ENCODE measurements around the gene CAMK1D.

DNA sequence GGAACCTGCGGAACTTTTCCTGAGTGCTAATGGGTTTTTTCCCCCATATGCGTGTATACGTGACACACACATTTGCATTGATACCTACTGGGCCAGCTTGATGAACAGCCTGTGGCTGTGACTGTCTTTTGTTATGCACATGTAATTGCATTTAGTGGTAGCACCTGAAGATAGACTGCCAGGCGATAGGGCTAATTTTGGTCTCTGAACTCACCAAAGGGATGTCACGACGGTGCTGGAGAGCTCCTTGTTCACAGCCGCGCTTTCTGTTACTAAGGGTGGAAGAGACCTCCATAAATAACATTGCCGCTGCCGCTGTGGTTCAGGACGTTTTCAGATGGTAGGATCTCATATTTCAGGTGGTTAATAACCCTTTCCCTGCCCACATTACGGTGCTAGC is 133.2 kb downstream of the CAMK1D start:
- TF ChIP-seq, protein P1, sequence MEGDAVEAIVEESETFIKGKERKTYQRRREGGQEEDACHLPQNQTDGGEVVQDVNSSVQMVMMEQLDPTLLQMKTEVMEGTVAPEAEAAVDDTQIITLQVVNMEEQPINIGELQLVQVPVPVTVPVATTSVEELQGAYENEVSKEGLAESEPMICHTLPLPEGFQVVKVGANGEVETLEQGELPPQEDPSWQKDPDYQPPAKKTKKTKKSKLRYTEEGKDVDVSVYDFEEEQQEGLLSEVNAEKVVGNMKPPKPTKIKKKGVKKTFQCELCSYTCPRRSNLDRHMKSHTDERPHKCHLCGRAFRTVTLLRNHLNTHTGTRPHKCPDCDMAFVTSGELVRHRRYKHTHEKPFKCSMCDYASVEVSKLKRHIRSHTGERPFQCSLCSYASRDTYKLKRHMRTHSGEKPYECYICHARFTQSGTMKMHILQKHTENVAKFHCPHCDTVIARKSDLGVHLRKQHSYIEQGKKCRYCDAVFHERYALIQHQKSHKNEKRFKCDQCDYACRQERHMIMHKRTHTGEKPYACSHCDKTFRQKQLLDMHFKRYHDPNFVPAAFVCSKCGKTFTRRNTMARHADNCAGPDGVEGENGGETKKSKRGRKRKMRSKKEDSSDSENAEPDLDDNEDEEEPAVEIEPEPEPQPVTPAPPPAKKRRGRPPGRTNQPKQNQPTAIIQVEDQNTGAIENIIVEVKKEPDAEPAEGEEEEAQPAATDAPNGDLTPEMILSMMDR (IDR thresholded peaks at IDR 0.05): no peak
- no peak for TF ChIP-seq POLR2A (IDR thresholded peaks at IDR 0.05)

Data from testis (tissue), 2 donors.